ENCODE results near the gene TSPAN4.

GRCh38 chr11:837990-838307, 4.7 kb upstream of the TSPAN4 start:
- TF ChIP-seq CTCF (IDR thresholded peaks at IDR 0.05), result no peak
- TF ChIP-seq EP300 (IDR thresholded peaks at IDR 0.05), result no peak

All from tibial nerve (tissue), 4 donors.